Measurements from ENCODE around the gene PDIK1L. TPM values are rescaled to one million over a fixed set of nuclear protein-coding genes. Genes with fewer than 3 reads are reported as not detected.
A peak's percentile ranks its signal among the peaks of the same experiment; 100 is the strongest.

The PDIK1L gene
- total and polyA plus RNA-seq, 9 of the 15 experiments (the other 6 are each of a cell fraction or from before 2014, with no cell fraction given), result 12.8 to 30.2 (median 21.5) TPM

DNA sequence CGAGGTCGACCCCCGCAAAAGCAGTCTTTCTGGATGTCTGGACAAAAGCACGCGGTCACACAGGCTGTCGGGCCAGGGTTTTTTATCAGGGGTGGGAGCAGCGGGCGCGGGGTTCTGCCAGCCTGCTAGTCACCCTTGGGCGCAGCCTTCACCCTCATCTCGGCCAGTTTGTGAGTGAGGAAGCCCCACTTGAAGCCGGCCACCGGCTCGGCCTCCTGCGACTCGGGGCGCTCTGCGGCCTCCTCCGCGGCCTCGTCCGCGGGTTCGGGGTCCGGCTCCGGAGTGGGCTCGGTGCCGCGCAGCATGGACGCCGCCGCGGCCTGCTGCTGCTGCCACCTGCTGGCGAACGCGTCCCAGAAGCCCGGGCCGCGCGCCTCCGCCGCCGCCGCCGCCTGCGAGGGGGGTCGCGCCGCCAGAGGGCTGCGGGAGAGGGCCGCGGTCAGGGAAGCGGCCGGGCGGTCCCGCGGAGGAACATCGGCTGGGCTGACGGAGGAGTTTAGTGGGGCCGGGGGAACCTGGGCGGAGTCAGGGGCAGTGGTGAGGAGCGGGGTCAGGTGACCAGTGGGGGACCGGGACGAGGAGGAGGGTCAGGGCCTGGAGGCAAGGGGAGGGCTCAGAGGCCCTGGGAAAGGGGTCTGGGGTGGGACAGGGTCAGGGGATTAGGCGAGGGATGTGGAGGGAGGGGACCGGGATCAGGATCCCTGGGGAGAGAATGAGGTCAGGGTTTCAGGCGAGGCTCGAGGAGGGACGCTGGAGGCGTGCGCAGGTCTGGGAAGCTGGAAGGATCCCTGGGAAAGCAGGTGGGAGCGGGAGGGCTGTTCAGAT lies 52.6 kb downstream of the PDIK1L start (continued):
- TF ChIP-seq REST (IDR thresholded peaks at IDR 0.05; ENCODE audit: borderline replicate concordance) (peak; percentile 64), REST (CRISPR knock-in tag; IDR thresholded peaks at IDR 0.05; ENCODE audit: low read depth) (no peak), ZNF274 (IDR thresholded peaks at IDR 0.05; ENCODE audit: borderline replicate concordance, low read depth, low read length) (no peak), ID3 (CRISPR knock-in tag; IDR thresholded peaks at IDR 0.05) (no peak), ID3 (tag; IDR thresholded peaks at IDR 0.05) (peak; percentile 89; the same call in 1 of the 2 replicates), UBTF (IDR thresholded peaks at IDR 0.05; ENCODE audit: borderline replicate concordance in 1 of 2, low read depth in 2 of 2, low read length in 2 of 2) (no peak), POLR3A (IDR thresholded peaks at IDR 0.05; ENCODE audit: borderline replicate concordance, extremely low read depth, insufficient read depth, insufficient read length) (no peak), ZNF124 (CRISPR knock-in tag; IDR thresholded peaks at IDR 0.05) (no peak), SRSF1 (IDR thresholded peaks at IDR 0.05; ENCODE audit: low read depth, low read length) (no peak), SMARCE1 (IDR thresholded peaks at IDR 0.05) (no peak), MYBL2 (IDR thresholded peaks at IDR 0.05; ENCODE audit: low read depth) (no peak), MYBL2 (CRISPR knock-in tag; IDR thresholded peaks at IDR 0.05; ENCODE audit: borderline replicate concordance) (no peak), ZFPM2 (CRISPR knock-in tag; IDR thresholded peaks at IDR 0.05) (0 out of 2 replicates have a peak, but pooled peaks have one; percentile 37), SIX5 (IDR thresholded peaks at IDR 0.05; ENCODE audit: borderline replicate concordance in 1 of 2, insufficient read depth in 1 of 2, low read depth in 1 of 2, low read length in 2 of 2) (no peak), SRSF7 (optimal IDR thresholded peaks at IDR 0.05; ENCODE audit: low read depth, low read length) (no peak), FOXK1 (CRISPR knock-in tag; IDR thresholded peaks at IDR 0.05; ENCODE audit: borderline replicate concordance) (no peak)
